ENCODE results near the gene MYADML2. TPM values are rescaled to one million over a fixed set of nuclear protein-coding genes. Genes with fewer than 3 reads are reported as not detected.

The MYADML2 gene
- total and polyA plus RNA-seq, 8 donors = not detected

DNA sequence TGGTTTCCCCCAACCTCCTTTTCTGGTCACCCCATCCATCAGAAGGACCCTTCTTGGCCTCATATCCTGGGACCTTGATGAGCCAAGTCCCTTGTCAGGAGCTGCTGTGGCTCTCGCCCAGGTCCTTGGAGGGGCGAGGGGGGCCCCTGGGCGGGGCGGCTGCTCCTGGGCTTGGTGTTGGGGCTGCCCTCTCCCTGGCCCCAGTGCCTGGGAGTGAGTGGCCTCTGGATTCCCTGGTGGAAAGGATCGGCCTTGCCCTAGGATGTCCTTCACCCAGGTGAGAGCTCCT lies 20.2 kb upstream of the MYADML2 start:
- TF ChIP-seq EP300 (IDR thresholded peaks at IDR 0.05) (no peak), POLR2AphosphoS5 (IDR thresholded peaks at IDR 0.05) (no peak), POLR2A (IDR thresholded peaks at IDR 0.05) (no peak)
- TF ChIP-seq, protein P1, sequence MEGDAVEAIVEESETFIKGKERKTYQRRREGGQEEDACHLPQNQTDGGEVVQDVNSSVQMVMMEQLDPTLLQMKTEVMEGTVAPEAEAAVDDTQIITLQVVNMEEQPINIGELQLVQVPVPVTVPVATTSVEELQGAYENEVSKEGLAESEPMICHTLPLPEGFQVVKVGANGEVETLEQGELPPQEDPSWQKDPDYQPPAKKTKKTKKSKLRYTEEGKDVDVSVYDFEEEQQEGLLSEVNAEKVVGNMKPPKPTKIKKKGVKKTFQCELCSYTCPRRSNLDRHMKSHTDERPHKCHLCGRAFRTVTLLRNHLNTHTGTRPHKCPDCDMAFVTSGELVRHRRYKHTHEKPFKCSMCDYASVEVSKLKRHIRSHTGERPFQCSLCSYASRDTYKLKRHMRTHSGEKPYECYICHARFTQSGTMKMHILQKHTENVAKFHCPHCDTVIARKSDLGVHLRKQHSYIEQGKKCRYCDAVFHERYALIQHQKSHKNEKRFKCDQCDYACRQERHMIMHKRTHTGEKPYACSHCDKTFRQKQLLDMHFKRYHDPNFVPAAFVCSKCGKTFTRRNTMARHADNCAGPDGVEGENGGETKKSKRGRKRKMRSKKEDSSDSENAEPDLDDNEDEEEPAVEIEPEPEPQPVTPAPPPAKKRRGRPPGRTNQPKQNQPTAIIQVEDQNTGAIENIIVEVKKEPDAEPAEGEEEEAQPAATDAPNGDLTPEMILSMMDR (IDR thresholded peaks at IDR 0.05) = no peak
- Histone ChIP-seq H3K36me3 (no peaks in the 10 kb centered on the region), H3K4me1 (peaks cover 8 to 26% (median 24%) of the 10 kb centered on the region in 4 donors), H3K27ac (peak overlapping the region in 3 of 5 donors; percentile 23 to 45 (median 37)), H3K9me3 (no peaks in the 10 kb centered on the region), H3K4me3 (peak overlapping the region in 1 of 4 donors; percentile 25), H3K27me3 (peaks cover 3 to 67% (median 15%) of the 10 kb centered on the region in 3 donors)
- WGBS, 5 donors = 32 to 77% (median 43%) methylated on average over 4 to 5 of the region's 5 CpGs
- no peak for DNase-seq
- intact Hi-C loops (cut with DNase I; ENCODE audit: low total_unique reads) = no loop called here

DNA sequence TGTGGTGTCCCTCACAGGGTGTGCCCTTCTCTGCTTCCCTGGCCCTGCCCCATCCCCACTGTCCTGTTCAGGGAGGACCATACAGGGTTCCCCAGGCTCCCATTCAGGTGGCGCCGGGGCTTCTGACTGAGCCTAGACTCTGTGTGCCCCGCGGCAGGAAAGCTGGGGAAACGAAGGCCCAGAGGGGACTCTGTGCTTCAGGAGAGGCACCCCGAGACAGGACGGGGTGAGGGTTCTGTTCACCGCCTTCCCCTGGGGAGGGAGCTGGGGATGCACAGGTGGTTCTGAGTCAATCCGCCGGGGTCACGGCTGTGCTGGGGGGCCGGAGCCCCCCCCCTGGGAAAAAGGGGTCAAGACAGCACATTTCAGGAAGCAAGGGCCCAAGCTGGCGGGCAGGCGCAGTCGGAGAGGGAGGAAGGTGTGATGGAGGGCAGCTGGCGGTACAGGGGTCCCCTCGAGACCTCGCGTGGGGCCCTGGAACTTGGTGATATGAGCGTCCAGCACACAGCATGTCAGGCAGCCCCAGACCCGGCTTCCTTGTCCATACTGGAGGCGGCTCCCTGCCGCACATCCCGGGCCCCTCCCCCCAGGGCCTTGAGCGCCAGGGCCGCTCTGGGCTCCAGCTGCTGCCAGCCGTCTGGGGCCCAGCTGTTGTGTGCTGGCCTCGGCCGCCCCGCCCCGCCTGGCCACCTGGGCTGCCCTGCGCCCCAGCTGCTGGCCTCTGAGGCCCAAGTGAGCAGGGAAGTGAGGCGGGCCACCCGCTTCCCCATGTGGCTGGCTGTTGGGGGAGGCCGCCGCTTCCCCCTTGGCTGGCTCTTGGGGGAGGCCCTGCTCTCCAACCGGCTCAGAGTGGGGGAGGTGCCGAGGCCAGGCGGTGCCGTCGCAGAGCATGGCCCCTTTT lies 19.6 kb upstream of the MYADML2 start:
- peak; percentile 59 to 89 for DNase-seq
- Histone ChIP-seq H3K27ac (peak overlapping the region in 3 of 5 donors; percentile 23 to 45 (median 37)), H3K4me1 (peaks cover 10 to 30% (median 27%) of the 10 kb centered on the region in 4 donors), H3K4me3 (no peak overlapping the region), H3K36me3 (no peaks in the 10 kb centered on the region), H3K9me3 (no peaks in the 10 kb centered on the region), H3K27me3 (peaks cover 8 to 73% (median 21%) of the 10 kb centered on the region in 3 donors)
- intact Hi-C loops (cut with DNase I; ENCODE audit: low total_unique reads) = no loop called here
- 47 to 63% (median 56%) methylated on average over 22 to 41 of the region's 41 CpGs for WGBS, 5 donors
- TF ChIP-seq POLR2A (IDR thresholded peaks at IDR 0.05) (no peak), POLR2AphosphoS5 (IDR thresholded peaks at IDR 0.05) (peak; percentile 8 to 45 (median 36))

DNA sequence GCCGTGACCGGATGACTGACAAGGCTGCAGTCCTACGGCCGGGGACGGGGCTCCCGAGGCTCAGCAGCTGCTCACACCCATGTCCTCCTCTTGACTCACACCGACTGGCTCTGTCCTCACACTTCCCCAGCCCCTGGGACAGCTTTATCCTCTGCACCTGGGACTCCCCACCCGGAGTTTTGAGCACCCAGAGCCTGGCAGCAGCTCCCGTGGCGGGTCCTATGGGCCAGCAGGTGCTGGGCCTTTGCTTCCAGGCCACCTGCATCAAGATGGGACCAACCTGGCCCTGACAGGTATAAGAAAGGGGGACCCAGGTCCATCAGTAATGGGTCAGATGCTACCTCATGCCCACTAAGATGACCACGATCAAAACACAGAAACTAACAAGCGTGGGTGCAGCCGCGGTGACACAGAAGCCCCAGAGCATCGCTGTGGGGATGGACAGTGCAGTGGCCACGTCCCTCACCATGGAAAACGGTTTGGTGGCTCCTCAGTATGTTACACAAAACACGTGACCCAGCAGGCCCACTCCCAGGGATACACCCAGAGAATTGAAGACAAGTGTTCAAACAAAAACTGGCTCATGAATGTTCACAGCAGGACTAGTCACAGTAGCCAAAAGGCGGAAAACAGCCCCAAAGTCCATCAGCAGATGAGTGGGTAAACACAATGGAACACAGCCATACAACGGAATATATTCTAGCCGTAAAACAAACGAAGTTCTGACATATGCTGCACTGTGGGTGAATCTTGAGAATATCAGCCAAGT lies 17.2 kb upstream of the MYADML2 start:
- Histone ChIP-seq H3K36me3 (no peaks in the 10 kb centered on the region), H3K4me1 (peaks cover 33 to 47% (median 43%) of the 10 kb centered on the region in 4 donors), H3K4me3 (no peak overlapping the region), H3K27me3 (peaks cover 19 to 90% (median 41%) of the 10 kb centered on the region in 3 donors), H3K9me3 (no peaks in the 10 kb centered on the region), H3K27ac (no peak overlapping the region)
- intact Hi-C loops (cut with DNase I; ENCODE audit: low total_unique reads) = loop anchor here (5.0 kb wide), 1 partner anchor 53 kb away; no protein-coding TSS in a partner anchor
- TF ChIP-seq EP300 (IDR thresholded peaks at IDR 0.05) = no peak
- TF ChIP-seq POLR2A (IDR thresholded peaks at IDR 0.05) = no peak
- TF ChIP-seq, protein P1 (IDR thresholded peaks at IDR 0.05) = no peak
- no peak for TF ChIP-seq POLR2AphosphoS5 (IDR thresholded peaks at IDR 0.05)
- DNase-seq = no peak
- WGBS, 5 donors = 68 to 79% (median 73%) methylated on average over 19 to 22 of the region's 22 CpGs

DNA sequence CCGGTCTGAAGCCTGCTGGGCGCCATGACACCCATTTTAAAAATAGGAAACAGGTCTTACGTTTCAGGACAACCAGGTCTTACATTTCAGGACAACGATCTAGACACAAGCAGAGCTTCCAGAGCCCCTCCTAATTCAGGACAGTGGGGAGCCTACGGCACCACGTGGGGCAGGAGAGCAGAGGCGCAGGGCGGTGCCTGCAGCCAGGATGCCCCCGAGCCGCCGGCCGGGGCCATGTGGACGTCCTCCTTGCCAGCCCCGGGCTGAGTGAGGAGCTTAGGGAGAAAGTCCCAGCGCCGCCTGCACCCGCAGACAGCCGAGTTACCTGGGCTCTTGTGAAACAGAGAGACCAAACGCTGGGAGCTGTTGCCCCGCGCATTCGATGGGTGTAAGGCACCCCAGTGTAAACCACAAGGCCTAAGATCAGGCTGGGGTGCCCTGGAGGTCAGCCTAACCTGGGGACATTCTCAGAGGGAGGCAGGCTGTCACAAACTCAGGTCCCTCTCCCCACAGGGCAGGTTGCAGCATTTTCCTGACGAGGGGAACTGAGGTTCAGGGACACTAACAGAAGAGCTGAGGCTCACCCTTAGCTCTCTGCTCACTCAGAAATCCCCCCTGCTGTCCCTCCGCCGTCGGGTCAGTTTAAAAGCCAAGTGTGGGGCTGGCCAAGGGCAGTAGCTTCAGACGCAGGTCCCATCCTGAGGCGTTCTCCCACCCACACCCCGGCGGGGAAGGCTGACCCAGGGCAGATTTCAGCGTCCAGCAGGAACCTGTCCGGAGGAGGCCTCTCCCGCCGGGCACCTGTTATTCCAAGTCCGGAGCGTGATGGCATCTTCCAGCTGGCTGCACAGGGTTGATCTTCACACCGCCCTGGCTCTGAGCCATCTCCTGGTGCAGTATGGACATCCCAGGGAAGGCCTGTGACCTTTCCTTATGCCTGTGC lies 15.7 kb upstream of the MYADML2 start:
- no peaks in the 10 kb centered on the region for H3K9me3 ChIP-seq
- H3K4me3 ChIP-seq = no peak overlapping the region
- H3K27me3 ChIP-seq = peaks cover 19 to 90% (median 53%) of the 10 kb centered on the region in 3 donors
- H3K36me3 ChIP-seq = no peaks in the 10 kb centered on the region
- intact Hi-C loops (cut with DNase I; ENCODE audit: low total_unique reads) = loop anchor here (5.0 kb wide), 1 partner anchor 55 kb away; no protein-coding TSS in a partner anchor
- H3K27ac ChIP-seq = no peak overlapping the region
- DNase-seq = no peak
- TF ChIP-seq POLR2A (IDR thresholded peaks at IDR 0.05) (no peak), EP300 (IDR thresholded peaks at IDR 0.05) (no peak), POLR2AphosphoS5 (IDR thresholded peaks at IDR 0.05) (no peak)
- TF ChIP-seq, protein P1 (IDR thresholded peaks at IDR 0.05) = no peak
- WGBS, 5 donors = 63 to 72% (median 64%) methylated on average over 23 to 37 of the region's 37 CpGs
- H3K4me1 ChIP-seq = peaks cover 35 to 41% (median 36%) of the 10 kb centered on the region in 4 donors
